CD8-positive, alpha-beta memory T cell (primary cell): ENCODE data around the gene AOPEP. TPM values are rescaled to one million over a fixed set of nuclear protein-coding genes. Genes with fewer than 3 reads are reported as not detected.

Experiments used
- CTCF ChIA-PET: fragments of 350-600 bp; sonication (Branson Sonifier 250); formaldehyde crosslinking; loops from one replicate; lab custom pipeline; 2021; ENCODE audit warnings: antibody characterized with exemption; lab: Charles Lee
- POLR2A ChIA-PET: fragments of 350-600 bp; sonication (Branson Sonifier 250); formaldehyde crosslinking; loops from one replicate; lab custom pipeline; 2021; ENCODE audit warnings: antibody characterized with exemption; lab: Charles Lee
- DNase-seq, 5 donors: peaks; one replicate each; pipeline versions ENCODE4 v3.0.0 to v3.0.0-alpha.2; 2020 to 2022; ENCODE audit warnings: mixed read lengths in 1 of 5
- H3K27ac ChIP-seq: one replicate; pipeline ENCODE4 v1.7.0; 2013; ENCODE audit warnings: low read depth, mild to moderate bottlenecking, low read length, moderate library complexity
- H3K27me3 ChIP-seq: 2 replicates; pipeline ENCODE4 v1.7.0; 2013; ENCODE audit warnings: low read length, mild to moderate bottlenecking; ENCODE audit not compliant: insufficient read depth, poor library complexity, severe bottlenecking
- H3K36me3 ChIP-seq: 2 replicates; pipeline ENCODE4 v1.7.0; 2013; ENCODE audit warnings: mild to moderate bottlenecking, low read length, moderate library complexity; ENCODE audit not compliant: insufficient read depth
- H3K4me1 ChIP-seq: 2 replicates; pipeline ENCODE4 v1.7.0; 2013; ENCODE audit warnings: mild to moderate bottlenecking, low read length, moderate library complexity; ENCODE audit not compliant: insufficient read depth
- H3K4me3 ChIP-seq: 2 replicates; pipeline ENCODE4 v1.7.0; 2013; ENCODE audit warnings: mild to moderate bottlenecking, low read length
- H3K9me3 ChIP-seq: 2 replicates; pipeline ENCODE4 v1.7.0; 2013; ENCODE audit warnings: mild to moderate bottlenecking, low read length
- H3K27ac Mint-ChIP-seq, 8 donors: one replicate each; pipeline ENCODE4 v1.8.0; 2020 to 2021; ENCODE audit warnings: mixed read lengths in 8 of 8, mild to moderate bottlenecking in 6 of 8, inconsistent platforms in 3 of 8, moderate library complexity in 3 of 8
- H3K27me3 Mint-ChIP-seq, 2 donors: one replicate each; pipeline ENCODE4 v1.8.0; 2020 to 2021; ENCODE audit warnings: mixed read lengths in 2 of 2, mild to moderate bottlenecking in 1 of 2, moderate library complexity in 1 of 2
- H3K36me3 Mint-ChIP-seq, 3 donors: one replicate each; pipeline ENCODE4 v1.8.0; 2020 to 2021; ENCODE audit warnings: mixed read lengths in 3 of 3, inconsistent platforms in 1 of 3, mild to moderate bottlenecking in 1 of 3
- H3K4me1 Mint-ChIP-seq, 3 donors: one replicate each; pipeline ENCODE4 v1.8.0; 2020 to 2021; ENCODE audit warnings: mixed read lengths in 3 of 3, inconsistent platforms in 1 of 3, mild to moderate bottlenecking in 1 of 3
- H3K4me3 Mint-ChIP-seq, 7 donors: one replicate each; pipeline ENCODE4 v1.8.0; 2020 to 2021; ENCODE audit warnings: mixed read lengths in 7 of 7, mild to moderate bottlenecking in 6 of 7, moderate library complexity in 4 of 7, inconsistent platforms in 2 of 7
- H3K9me3 Mint-ChIP-seq, 5 donors: one replicate each; pipeline ENCODE4 v1.8.0; 2020 to 2022; ENCODE audit warnings: mixed read lengths in 5 of 5, mild to moderate bottlenecking in 3 of 5, moderate library complexity in 2 of 5, inconsistent platforms in 1 of 5
- polyA plus RNA-seq: library from polyadenylated mRNA; unstranded; fragments of 300-500 nt; fragmentation: Illumina TruSeq; gene quantifications from one replicate; pipeline ENCODE4 v1.2.3, GENCODE V29; 2021
- total RNA-seq, 2 experiments: library from RNA; stranded (reverse); gene quantifications; one replicate each; pipeline ENCODE4 v1.2.3, GENCODE V29; 2021

AOPEP gene
- total and polyA plus RNA-seq, 3 experiments from 2014 or later = 4.2 to 7.1 (median 6.9) TPM

DNA sequence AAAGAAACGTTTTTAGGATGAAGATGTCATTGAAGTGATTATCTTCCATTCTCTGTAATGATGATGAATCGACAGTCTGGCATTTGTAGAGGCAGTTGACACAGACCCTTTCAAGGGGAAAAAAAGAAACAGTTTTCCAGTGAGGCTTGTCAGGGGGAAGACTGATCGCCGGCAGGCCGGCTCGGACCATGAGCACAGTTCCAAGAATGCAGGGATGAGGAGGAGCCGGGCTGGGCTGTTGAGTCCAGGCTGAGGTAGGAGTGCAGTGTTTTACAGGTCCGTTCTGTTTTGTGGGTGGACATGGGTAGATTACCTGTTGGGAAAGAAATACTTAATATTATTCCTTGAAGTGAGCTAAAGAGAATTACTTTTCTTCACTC is 194.6 kb downstream of the AOPEP start:
- CTCF ChIA-PET = no interaction called here

DNA sequence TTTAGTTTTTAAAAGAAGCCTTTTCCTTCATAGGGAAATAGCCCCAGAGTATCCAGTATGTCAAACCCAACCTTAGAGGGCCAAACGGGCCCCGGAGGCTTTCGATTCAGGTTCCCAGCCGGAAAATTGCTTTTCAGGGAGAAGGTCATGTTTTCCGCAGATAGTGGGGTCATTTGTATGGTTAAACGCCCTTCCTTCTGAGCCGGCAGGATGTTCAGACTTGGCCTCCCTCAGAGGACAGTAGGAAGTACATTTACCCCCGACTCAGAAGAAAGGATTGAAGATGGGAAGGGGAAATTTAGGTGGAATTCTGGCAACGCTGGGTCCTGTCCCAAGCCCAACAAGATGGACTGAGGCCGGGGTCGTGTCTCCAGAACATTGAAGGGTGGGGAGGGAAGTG is 195.2 kb downstream of the AOPEP start:
- Mint-ChIP-seq H3K9me3 (no peaks in the 10 kb centered on the region), H3K36me3 (peaks cover 0 to 5% (median 4%) of the 10 kb centered on the region in 3 donors), H3K27ac (no peak overlapping the region), H3K4me1 (no peaks in the 10 kb centered on the region), H3K27me3 (no peaks in the 10 kb centered on the region), H3K4me3 (no peak overlapping the region)
- Histone ChIP-seq H3K36me3 (no peaks in the 10 kb centered on the region), H3K27me3 (no peaks in the 10 kb centered on the region), H3K9me3 (no peaks in the 10 kb centered on the region), H3K4me1 (no peaks in the 10 kb centered on the region), H3K4me3 (no peak overlapping the region), H3K27ac (no peak overlapping the region)
- ChIA-PET POLR2A (no interaction called here), CTCF (no interaction called here)
- DNase-seq = no peak

More for the DNA sequence above, 194.6 kb downstream of the AOPEP start:
- no peak overlapping the region for H3K27ac ChIP-seq
- H3K36me3 Mint-ChIP-seq = peaks cover 0 to 5% (median 4%) of the 10 kb centered on the region in 3 donors
- no peaks in the 10 kb centered on the region for H3K36me3 ChIP-seq
- POLR2A ChIA-PET = no interaction called here
- H3K4me1 ChIP-seq = no peaks in the 10 kb centered on the region
- H3K4me1 Mint-ChIP-seq = no peaks in the 10 kb centered on the region
- peak overlapping the region in 1 of 8 donors; percentile 39 for H3K27ac Mint-ChIP-seq
- DNase-seq = no peak
- no peaks in the 10 kb centered on the region for H3K27me3 ChIP-seq
- H3K9me3 Mint-ChIP-seq = no peaks in the 10 kb centered on the region
- H3K4me3 ChIP-seq = no peak overlapping the region
- no peak overlapping the region for H3K4me3 Mint-ChIP-seq
- H3K27me3 Mint-ChIP-seq = no peaks in the 10 kb centered on the region
- no peaks in the 10 kb centered on the region for H3K9me3 ChIP-seq

DNA sequence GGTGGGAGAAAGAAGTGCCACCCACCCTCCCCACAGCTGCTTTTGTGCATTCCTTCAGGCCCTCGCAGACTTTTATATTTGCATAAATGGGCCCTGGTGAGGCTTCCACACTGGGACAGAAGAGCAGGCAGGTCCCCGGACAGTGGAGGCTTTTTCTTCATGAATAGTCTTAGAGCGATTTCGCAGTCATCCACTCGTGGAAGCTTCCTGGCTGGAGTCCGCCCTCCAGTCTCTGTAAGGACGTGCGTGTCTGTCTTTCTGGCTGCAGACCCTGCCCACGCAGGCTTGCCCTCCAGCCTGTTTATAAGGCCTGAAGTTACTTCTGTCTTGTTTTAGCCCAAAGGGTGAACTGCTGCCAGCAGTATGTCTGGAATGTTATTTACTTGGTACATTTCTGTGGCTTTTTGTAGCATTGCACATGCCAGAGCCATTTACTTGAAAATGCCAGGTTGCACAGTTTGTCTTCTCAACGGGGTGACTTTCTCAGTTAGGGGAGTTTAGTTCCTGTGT is 195.7 kb downstream of the AOPEP start:
- Mint-ChIP-seq H3K4me1 (no peaks in the 10 kb centered on the region), H3K27ac (no peak overlapping the region), H3K9me3 (no peaks in the 10 kb centered on the region), H3K27me3 (no peaks in the 10 kb centered on the region), H3K4me3 (no peak overlapping the region), H3K36me3 (peaks cover 0 to 6% (median 4%) of the 10 kb centered on the region in 3 donors)
- no peak for DNase-seq
- Histone ChIP-seq H3K27me3 (no peaks in the 10 kb centered on the region), H3K4me3 (no peak overlapping the region), H3K27ac (no peak overlapping the region), H3K9me3 (no peaks in the 10 kb centered on the region), H3K36me3 (no peaks in the 10 kb centered on the region), H3K4me1 (no peaks in the 10 kb centered on the region)
- CTCF ChIA-PET = no interaction called here
- POLR2A ChIA-PET = no interaction called here

GRCh38 chr9:94922691-94923107 is 196.2 kb downstream of the AOPEP start:
- DNase-seq = no peak
- Histone ChIP-seq H3K9me3 (no peaks in the 10 kb centered on the region), H3K27ac (no peak overlapping the region), H3K36me3 (no peaks in the 10 kb centered on the region), H3K27me3 (no peaks in the 10 kb centered on the region), H3K4me3 (no peak overlapping the region), H3K4me1 (no peaks in the 10 kb centered on the region)
- H3K27me3 Mint-ChIP-seq = no peaks in the 10 kb centered on the region
- peaks cover 0 to 7% (median 6%) of the 10 kb centered on the region in 3 donors for H3K36me3 Mint-ChIP-seq
- ChIA-PET CTCF (no interaction called here), POLR2A (no interaction called here)
- H3K9me3 Mint-ChIP-seq = no peaks in the 10 kb centered on the region
- H3K4me1 Mint-ChIP-seq = no peaks in the 10 kb centered on the region
- H3K4me3 Mint-ChIP-seq = no peak overlapping the region
- no peak overlapping the region for H3K27ac Mint-ChIP-seq

DNA sequence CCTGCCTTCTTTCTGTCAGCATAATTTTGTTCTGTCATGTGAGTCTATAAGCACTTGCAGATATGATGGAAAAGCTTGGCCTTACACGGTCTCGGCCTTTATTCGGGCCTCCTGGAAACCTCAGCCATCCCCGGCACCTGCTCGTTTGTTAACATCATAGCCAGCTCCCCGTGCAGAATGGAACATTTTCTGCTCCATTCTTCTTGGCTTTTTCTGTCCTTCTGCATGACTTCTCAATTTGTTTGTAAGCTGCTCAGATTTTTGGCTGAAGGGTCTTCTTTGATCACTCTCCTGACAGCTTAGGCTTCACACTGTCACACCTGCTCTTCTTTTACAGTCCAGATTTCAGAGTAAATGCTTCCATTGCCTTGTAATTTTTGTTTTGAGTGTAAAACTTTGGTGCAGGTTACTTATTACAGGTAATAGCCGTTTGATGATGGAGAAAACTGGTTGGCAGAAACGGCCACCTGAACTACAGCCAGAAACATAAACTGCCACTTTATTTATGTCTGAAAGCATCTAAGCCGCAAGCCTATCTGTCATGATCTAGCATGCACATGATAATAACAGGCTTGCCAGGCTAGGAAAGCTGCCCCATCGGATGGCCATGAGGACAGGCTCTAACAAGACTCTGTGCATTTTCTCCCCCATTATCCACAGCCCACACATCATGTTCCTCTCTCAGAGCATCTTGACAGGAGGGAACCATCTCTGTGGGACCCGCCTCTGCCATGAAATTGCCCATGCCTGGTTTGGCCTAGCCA is 197.0 kb downstream of the AOPEP start:
- Histone ChIP-seq H3K4me3 (no peak overlapping the region), H3K27me3 (no peaks in the 10 kb centered on the region), H3K4me1 (no peaks in the 10 kb centered on the region), H3K9me3 (no peaks in the 10 kb centered on the region), H3K27ac (no peak overlapping the region), H3K36me3 (no peaks in the 10 kb centered on the region)
- Mint-ChIP-seq H3K9me3 (no peaks in the 10 kb centered on the region), H3K4me3 (no peak overlapping the region), H3K27me3 (no peaks in the 10 kb centered on the region), H3K4me1 (no peaks in the 10 kb centered on the region), H3K27ac (no peak overlapping the region), H3K36me3 (peaks cover 0 to 8% (median 7%) of the 10 kb centered on the region in 3 donors)
- no peak for DNase-seq
- POLR2A ChIA-PET = no interaction called here
- CTCF ChIA-PET = no interaction called here

- Histone ChIP-seq H3K4me3 (no peak overlapping the region), H3K9me3 (no peaks in the 10 kb centered on the region), H3K27me3 (no peaks in the 10 kb centered on the region), H3K4me1 (no peaks in the 10 kb centered on the region), H3K36me3 (no peaks in the 10 kb centered on the region), H3K27ac (no peak overlapping the region)
- DNase-seq = no peak
- Mint-ChIP-seq H3K4me3 (no peak overlapping the region), H3K9me3 (no peaks in the 10 kb centered on the region), H3K4me1 (no peaks in the 10 kb centered on the region), H3K36me3 (peaks cover 0 to 10% (median 8%) of the 10 kb centered on the region in 3 donors), H3K27me3 (no peaks in the 10 kb centered on the region), H3K27ac (peak overlapping the region in 1 of 8 donors; percentile 38)
- CTCF ChIA-PET = interaction anchor here (0.8 kb wide), 1 partner anchor 257 kb away, joined by 4 read pairs; no protein-coding TSS in a partner anchor
- POLR2A ChIA-PET = no interaction called here
Observed at GRCh38 chr9:94925751-94926430, 199.4 kb downstream of the AOPEP start.

DNA sequence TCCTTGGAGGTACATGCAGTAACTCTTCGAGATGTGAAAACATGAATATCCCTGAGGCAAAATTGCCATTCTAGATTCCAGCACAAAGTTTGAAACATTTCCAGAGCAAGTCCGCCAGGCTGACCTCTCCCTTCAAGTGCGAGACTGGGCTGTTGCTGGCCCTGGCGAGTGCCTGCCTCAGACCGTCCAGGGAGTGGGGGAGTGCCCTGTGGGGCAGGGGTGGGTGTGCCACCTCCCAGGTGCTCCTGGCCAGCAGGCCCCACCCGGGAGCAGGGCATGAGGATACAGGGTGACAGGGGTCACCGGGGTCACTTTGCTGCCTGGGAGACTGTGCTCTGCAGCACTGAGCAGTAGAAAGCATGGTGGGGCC is 199.9 kb downstream of the AOPEP start:
- no peaks in the 10 kb centered on the region for H3K9me3 Mint-ChIP-seq
- no peak for DNase-seq
- Histone ChIP-seq H3K36me3 (no peaks in the 10 kb centered on the region), H3K4me1 (no peaks in the 10 kb centered on the region), H3K4me3 (no peak overlapping the region), H3K9me3 (no peaks in the 10 kb centered on the region), H3K27me3 (no peaks in the 10 kb centered on the region), H3K27ac (no peak overlapping the region)
- H3K4me1 Mint-ChIP-seq = no peaks in the 10 kb centered on the region
- no peaks in the 10 kb centered on the region for H3K27me3 Mint-ChIP-seq
- peaks cover 0 to 10% (median 8%) of the 10 kb centered on the region in 3 donors for H3K36me3 Mint-ChIP-seq
- POLR2A ChIA-PET = no interaction called here
- no peak overlapping the region for H3K27ac Mint-ChIP-seq
- H3K4me3 Mint-ChIP-seq = no peak overlapping the region
- CTCF ChIA-PET = no interaction called here

- Histone ChIP-seq H3K4me3 (no peak overlapping the region), H3K27me3 (no peaks in the 10 kb centered on the region), H3K36me3 (no peaks in the 10 kb centered on the region), H3K27ac (no peak overlapping the region), H3K4me1 (no peaks in the 10 kb centered on the region), H3K9me3 (no peaks in the 10 kb centered on the region)
- H3K4me1 Mint-ChIP-seq = no peaks in the 10 kb centered on the region
- H3K4me3 Mint-ChIP-seq = no peak overlapping the region
- H3K36me3 Mint-ChIP-seq = peaks cover 0 to 10% (median 8%) of the 10 kb centered on the region in 3 donors
- ChIA-PET POLR2A (no interaction called here), CTCF (no interaction called here)
- peak overlapping the region in 2 of 8 donors; percentile 18 to 61 for H3K27ac Mint-ChIP-seq
- no peak for DNase-seq
- H3K9me3 Mint-ChIP-seq = no peaks in the 10 kb centered on the region
- no peaks in the 10 kb centered on the region for H3K27me3 Mint-ChIP-seq
Observed at GRCh38 chr9:94927048-94927761, 200.7 kb downstream of the AOPEP start.
